Measurements from ENCODE around the gene VGLL4. TPM values are rescaled to one million over a fixed set of nuclear protein-coding genes. Genes with fewer than 3 reads are reported as not detected.

Gene VGLL4
- total RNA-seq, 1 donor from 2014 or later, result 29.4 TPM

DNA sequence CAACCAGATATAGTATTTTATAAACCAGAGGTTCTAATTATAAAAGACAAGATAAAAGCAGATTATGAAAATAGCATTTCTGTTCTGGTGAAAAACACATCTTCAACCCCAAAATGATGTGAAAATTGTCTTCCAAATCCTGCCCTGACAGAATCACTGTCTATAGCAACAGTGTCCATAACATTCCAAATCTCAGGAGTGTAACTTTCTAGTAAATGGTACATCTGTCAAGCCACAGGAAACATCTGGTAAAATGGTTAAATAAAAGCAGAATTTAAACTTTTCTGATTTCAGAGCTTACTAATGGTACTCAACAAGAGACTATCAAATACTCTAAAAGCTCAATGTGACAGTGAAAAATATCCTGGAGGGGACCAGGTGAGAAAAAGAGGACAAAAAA is 60.5 kb downstream of the VGLL4 start:
- no peak for DNase-seq
- Mint-ChIP-seq H3K4me1 (ENCODE audit: low read depth, unreplicated experiment) (peaks cover 41% of the 10 kb centered on the region), H3K27me3 (ENCODE audit: unreplicated experiment) (peaks cover 2% of the 10 kb centered on the region), H3K27ac (ENCODE audit: unreplicated experiment) (no peak overlapping the region), H3K4me3 (ENCODE audit: unreplicated experiment) (no peak overlapping the region), H3K36me3 (ENCODE audit: unreplicated experiment) (no peaks in the 10 kb centered on the region), H3K9me3 (ENCODE audit: unreplicated experiment) (peaks cover 4% of the 10 kb centered on the region)
- TF ChIP-seq CTCF (IDR thresholded peaks at IDR 0.05; ENCODE audit: partially characterized antibody, unreplicated experiment), result no peak

DNA sequence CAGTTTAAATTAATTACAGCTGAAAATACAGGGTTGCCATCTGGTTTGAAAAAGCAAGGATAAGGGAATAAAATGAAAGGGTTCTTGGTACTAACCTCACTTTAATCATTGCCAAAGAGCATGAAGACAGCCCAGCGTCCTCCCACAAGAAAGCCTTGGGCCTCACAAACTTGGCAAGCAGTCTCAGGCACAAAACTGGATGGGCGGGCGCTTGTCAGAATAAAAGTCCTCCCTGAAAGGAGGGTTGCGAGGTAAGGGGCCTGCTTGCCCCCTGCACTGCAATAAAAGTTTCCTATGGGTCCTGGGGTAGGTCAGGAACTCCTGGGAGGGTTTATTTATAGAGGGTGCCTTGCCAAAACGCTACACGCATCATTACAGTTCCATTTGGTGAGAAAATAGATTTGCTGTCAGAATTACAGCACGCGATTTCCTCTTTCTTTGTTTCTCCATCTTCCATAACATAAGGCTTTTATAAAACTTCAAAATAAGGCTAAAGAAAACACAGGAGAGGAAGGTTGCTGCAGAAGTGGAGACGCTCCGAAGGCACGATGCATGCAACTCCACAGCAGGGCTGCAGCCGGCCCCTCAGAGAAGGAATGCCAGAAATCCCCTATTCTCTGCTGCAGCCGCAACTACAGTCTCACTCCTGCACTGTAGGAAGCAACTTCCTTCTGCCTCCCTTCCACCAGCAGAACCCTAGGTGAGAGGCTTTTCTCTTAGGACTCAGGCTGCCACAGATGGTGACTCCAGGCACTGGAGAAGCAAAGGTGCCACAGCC is 61.3 kb downstream of the VGLL4 start:
- Mint-ChIP-seq H3K36me3 (ENCODE audit: unreplicated experiment) (no peaks in the 10 kb centered on the region), H3K4me3 (ENCODE audit: unreplicated experiment) (peak overlapping the region; percentile 35), H3K4me1 (ENCODE audit: low read depth, unreplicated experiment) (peaks cover 50% of the 10 kb centered on the region), H3K27me3 (ENCODE audit: unreplicated experiment) (no peaks in the 10 kb centered on the region), H3K9me3 (ENCODE audit: unreplicated experiment) (peaks cover 5% of the 10 kb centered on the region), H3K27ac (ENCODE audit: unreplicated experiment) (peak overlapping the region; percentile 24)
- DNase-seq, result no peak
- TF ChIP-seq CTCF (IDR thresholded peaks at IDR 0.05; ENCODE audit: partially characterized antibody, unreplicated experiment), result no peak

DNA sequence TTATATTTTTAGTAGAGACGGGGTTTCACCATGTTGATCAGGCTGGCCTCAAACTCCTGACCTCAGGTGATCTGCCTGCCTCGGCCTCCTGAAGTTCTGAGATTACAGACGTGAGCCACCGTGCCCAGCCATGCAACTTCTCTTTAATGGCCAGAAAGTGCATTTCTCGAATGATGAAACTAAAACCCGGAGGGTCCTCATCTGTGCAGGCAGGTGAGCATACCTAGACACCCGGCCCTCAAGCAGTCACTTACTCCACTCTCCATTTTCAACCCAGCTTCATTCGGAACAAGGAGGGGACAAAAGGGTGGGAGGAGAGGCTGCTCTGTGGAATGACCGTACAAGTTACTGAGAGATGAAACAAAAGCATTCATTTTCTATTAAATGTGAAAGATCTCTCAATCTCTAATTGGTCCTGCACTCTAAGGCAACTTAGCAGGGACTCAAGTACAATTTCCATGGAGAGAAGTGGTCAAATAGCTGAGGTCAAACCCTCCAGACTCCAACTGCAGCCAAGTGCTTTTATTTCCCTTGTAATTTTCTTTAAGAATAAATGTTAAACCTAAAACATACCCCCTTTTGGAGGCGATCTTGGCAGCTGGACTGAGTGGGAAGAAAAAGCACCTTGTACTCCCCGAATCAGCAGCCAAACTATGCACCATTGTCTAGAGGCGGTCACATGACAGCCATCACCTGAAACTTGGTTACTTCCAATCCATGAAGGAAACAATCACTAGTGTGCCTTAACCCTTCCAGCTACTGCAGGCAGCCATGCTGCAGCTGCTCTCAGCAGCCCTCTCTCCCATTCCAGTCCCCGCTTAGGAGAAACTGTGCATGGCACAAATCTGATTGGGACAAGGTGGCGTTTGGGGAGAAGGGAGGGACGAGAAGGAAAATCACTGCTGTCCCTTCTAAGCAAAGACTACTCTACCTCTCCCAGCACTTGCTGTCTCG is 62.2 kb downstream of the VGLL4 start:
- TF ChIP-seq CTCF (IDR thresholded peaks at IDR 0.05; ENCODE audit: partially characterized antibody, unreplicated experiment), result no peak
- Mint-ChIP-seq H3K27ac (ENCODE audit: unreplicated experiment) (peak overlapping the region; percentile 24), H3K4me1 (ENCODE audit: low read depth, unreplicated experiment) (peaks cover 54% of the 10 kb centered on the region), H3K36me3 (ENCODE audit: unreplicated experiment) (no peaks in the 10 kb centered on the region), H3K27me3 (ENCODE audit: unreplicated experiment) (no peaks in the 10 kb centered on the region), H3K4me3 (ENCODE audit: unreplicated experiment) (peak overlapping the region; percentile 31), H3K9me3 (ENCODE audit: unreplicated experiment) (peaks cover 5% of the 10 kb centered on the region)
- no peak for DNase-seq

- H3K9me3 Mint-ChIP-seq (ENCODE audit: unreplicated experiment), result peaks cover 5% of the 10 kb centered on the region
- no peak overlapping the region for H3K4me3 Mint-ChIP-seq (ENCODE audit: unreplicated experiment)
- H3K4me1 Mint-ChIP-seq (ENCODE audit: low read depth, unreplicated experiment), result peaks cover 56% of the 10 kb centered on the region
- no peaks in the 10 kb centered on the region for H3K27me3 Mint-ChIP-seq (ENCODE audit: unreplicated experiment)
- DNase-seq, result no peak
- TF ChIP-seq CTCF (IDR thresholded peaks at IDR 0.05; ENCODE audit: partially characterized antibody, unreplicated experiment), result no peak
- no peak overlapping the region for H3K27ac Mint-ChIP-seq (ENCODE audit: unreplicated experiment)
- no peaks in the 10 kb centered on the region for H3K36me3 Mint-ChIP-seq (ENCODE audit: unreplicated experiment)
Observed at GRCh38 chr3:11580645-11581044, 63.1 kb downstream of the VGLL4 start.

Measured in glutamatergic neuron (in vitro differentiated cells).